ENCODE measurements around the gene ABCA4.

DNA sequence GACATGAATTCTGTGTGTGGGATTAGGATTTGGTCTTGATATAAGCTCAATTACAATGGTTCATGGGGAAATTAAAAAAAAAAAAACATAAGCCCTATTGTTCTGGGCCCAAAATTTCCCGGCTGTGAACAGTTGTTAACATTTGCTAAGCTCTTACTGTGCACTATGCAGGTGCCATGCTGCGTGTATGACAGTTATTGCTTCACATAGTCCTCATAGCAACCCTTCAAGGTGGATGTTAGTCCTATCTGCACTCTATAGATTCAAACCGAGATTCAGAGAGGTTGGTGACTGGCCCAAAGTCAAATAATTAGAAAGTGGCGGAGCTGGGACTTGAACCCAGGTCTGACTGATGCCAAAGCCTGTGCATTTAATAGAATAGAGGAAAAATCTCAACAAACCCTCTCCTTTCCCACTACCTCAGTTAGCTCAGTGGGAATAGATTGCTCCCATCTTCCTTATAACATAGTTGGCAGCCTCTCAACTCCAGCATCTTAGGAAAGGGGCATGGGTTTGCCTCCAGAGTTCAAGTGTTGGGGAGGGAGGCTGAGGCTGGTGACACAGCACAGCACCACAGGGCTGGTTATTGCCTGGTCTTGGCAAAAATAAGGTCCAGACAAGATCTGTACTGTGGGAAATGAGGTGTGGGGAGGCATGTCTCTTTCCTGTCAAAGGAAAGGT lies 156.7 kb downstream of the ABCA4 start:
- TF ChIP-seq, protein P1, sequence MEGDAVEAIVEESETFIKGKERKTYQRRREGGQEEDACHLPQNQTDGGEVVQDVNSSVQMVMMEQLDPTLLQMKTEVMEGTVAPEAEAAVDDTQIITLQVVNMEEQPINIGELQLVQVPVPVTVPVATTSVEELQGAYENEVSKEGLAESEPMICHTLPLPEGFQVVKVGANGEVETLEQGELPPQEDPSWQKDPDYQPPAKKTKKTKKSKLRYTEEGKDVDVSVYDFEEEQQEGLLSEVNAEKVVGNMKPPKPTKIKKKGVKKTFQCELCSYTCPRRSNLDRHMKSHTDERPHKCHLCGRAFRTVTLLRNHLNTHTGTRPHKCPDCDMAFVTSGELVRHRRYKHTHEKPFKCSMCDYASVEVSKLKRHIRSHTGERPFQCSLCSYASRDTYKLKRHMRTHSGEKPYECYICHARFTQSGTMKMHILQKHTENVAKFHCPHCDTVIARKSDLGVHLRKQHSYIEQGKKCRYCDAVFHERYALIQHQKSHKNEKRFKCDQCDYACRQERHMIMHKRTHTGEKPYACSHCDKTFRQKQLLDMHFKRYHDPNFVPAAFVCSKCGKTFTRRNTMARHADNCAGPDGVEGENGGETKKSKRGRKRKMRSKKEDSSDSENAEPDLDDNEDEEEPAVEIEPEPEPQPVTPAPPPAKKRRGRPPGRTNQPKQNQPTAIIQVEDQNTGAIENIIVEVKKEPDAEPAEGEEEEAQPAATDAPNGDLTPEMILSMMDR (conservative IDR thresholded peaks at IDR 0.05; ENCODE audit: low read depth, low read length), result no peak
- TF ChIP-seq EZH2 (IDR thresholded peaks at IDR 0.05; ENCODE audit: low read length, unreplicated experiment) (no peak), EZH2phosphoT487 (IDR thresholded peaks at IDR 0.05; ENCODE audit: borderline replicate concordance, low read length) (no peak)
